ENCODE measurements around the gene GZMH. TPM values are rescaled to one million over a fixed set of nuclear protein-coding genes. Genes with fewer than 3 reads are reported as not detected.
"Not testable (repeated sequence)": the region's sequence is repeated elsewhere in the genome, so short reads cannot be mapped to it uniquely, and the experiment has no call there.

GZMH gene
- not detected in 2 replicates for total RNA-seq (2014; rRNA removed; shearing (Covaris generic))

DNA sequence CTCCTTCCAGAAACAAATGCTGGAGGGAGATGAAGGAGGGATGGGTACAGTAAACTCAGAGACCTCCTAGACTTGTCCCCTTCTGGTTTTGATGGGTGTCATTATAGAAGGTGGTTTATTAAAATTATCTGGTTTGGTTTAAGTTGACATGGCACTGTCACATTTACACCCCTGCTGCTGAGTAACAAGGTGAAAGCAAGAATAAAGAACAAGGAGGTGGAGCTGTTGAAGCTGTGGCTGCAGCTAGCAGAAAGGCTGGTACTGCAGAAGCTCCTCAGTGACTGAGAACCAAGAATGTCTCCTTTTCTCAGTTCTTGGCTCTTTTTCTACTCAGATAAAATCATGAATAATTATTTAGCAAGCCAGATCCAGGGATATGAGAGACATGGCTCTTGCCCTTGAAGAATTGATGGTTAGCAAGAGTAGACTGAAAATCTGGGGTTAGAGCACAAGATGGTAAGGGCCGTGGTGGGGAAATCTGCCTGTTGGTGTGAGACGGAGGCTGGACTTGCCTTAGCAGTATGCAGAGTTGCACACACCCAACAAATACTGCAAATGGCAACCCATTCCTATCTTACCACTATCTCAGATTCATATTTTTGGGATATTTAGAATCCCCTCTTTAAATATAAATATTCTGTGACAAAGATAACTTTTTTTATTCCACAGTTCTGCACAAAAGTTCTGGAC is at the start of gene GZMH:
TSS of gene GZMH (minus strand) at position 31 of the 690 bp plus-strand sequence. CDS start 72 bp downstream, outside the sequence.
- no peak for DNase-seq (ENCODE audit: low spot score)

GRCh38 chr14:24648361-24648760 is 38.9 kb upstream of the GZMH start:
- not testable (repeated sequence) for DNase-seq (ENCODE audit: low spot score)

GRCh38 chr14:24639905-24640304 is 30.4 kb upstream of the GZMH start:
- DNase-seq (ENCODE audit: low spot score), result no peak

- no peak for DNase-seq (ENCODE audit: low spot score)
These were observed 29.8 kb upstream of the GZMH start for GRCh38 chr14:24639270-24639669.

- no peak for DNase-seq (ENCODE audit: low spot score)
These were observed 24.7 kb upstream of the GZMH start, which contains the start of gene GZMB for GRCh38 chr14:24634158-24634557. Gene GZMB, minus strand, starts transcription at chr14:24634190. Its CDS starts 30 bp downstream, at chr14:24634160.

DNA sequence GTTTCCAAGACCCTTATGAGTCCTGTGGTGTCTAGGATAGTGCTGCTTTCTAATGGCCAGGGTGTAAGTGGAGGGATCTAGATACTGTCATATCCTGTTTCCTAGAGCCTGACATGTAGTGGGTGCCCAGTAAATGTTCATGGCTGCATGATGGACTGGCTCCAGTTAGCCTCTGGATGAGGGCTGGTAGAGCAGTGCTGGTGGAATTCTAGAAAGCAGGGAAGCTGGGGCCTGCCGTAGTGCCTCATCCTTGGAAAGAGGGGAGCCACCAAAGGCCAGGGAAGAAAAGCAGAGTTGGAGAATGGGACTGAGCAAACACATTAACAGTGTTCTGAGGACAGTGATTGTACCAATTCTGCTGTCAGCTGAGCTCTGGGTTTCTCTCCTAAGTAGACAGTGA is 23.9 kb upstream of the GZMH start:
- DNase-seq (ENCODE audit: low spot score), result no peak

GRCh38 chr14:24632761-24633160 is 23.3 kb upstream of the GZMH start:
- DNase-seq (ENCODE audit: low spot score), result no peak

- no peak for DNase-seq (ENCODE audit: low spot score)
These were observed 22.9 kb upstream of the GZMH start for GRCh38 chr14:24632336-24632735.

DNA sequence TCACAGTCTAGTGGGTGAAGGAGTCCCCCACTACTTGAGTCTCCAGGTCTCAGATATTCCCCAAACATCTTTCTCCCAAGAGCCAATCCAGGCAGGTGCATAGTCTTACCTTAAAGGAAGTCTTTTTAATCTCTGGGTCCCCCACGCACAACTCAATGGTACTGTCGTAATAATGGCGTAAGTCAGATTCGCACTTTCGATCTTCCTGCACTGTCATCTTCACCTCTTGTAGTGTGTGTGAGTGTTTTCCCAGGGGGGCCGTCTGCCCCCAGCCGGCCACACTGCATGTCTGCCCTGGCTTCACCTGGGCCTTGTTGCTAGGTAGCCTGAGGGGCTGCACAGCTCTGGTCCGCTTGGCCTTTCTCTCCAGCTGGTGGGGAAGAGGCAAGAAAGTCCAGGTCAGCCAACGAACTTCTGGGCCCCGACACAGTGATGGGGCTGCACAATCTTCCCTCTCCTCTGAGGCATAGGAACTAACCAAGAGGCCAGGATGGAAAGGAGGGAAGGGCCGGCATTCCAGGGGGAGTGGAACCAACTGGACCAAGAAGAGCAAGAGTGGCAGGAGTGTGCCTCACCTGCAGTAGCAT is 22.4 kb upstream of the GZMH start:
- DNase-seq (ENCODE audit: low spot score), result no peak

GRCh38 chr14:24630872-24631477 is 21.5 kb upstream of the GZMH start:
- peak; percentile 55 for DNase-seq (ENCODE audit: low spot score)

GRCh38 chr14:24630087-24630871 is 20.8 kb upstream of the GZMH start:
- DNase-seq (ENCODE audit: low spot score), result no peak

GRCh38 chr14:24629521-24629920 is 20.0 kb upstream of the GZMH start:
- DNase-seq (ENCODE audit: low spot score), result no peak

DNA sequence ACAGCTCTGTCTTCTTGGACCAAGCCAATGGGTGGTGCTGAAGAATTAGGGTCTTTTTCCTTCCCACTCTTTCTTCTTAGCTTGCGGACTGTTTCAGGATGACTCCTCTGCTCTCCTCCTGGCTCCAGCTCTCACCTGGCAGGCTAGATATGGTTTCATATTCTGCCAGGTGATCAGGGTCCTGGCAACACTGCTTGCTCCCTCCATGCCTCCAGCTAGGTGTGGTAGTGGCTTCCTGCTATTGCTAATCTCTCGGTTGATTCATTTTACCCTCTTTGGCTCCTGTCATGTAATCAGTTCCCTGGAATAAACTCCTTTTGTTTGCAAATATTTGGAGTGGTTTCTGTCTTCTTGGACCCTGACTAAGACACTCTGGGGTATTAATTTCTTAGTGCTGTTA is 4.3 kb upstream of the GZMH start:
- DNase-seq (ENCODE audit: low spot score), result no peak

DNA sequence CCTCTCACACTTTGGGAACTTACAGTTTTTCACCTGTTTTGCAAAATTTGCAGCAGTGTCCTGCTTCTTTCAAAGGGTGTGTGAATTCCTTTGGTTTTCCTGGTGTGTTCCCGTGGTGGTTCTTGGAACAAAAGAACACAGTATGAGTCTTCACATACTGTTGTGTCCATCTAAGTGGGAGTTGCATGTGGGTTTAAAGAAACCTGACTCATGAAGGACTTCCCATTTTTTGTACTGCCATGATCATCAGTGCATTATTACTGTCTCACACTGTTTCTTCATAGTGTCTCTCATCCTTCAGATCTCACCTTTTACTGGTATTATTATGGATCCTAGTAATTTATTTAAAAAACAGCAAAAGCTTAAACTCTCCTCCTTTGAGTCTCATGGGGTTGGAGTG is 3.8 kb upstream of the GZMH start:
- no peak for DNase-seq (ENCODE audit: low spot score)

GRCh38 chr14:24612196-24612595 is 2.7 kb upstream of the GZMH start:
- no peak for DNase-seq (ENCODE audit: low spot score)

DNA sequence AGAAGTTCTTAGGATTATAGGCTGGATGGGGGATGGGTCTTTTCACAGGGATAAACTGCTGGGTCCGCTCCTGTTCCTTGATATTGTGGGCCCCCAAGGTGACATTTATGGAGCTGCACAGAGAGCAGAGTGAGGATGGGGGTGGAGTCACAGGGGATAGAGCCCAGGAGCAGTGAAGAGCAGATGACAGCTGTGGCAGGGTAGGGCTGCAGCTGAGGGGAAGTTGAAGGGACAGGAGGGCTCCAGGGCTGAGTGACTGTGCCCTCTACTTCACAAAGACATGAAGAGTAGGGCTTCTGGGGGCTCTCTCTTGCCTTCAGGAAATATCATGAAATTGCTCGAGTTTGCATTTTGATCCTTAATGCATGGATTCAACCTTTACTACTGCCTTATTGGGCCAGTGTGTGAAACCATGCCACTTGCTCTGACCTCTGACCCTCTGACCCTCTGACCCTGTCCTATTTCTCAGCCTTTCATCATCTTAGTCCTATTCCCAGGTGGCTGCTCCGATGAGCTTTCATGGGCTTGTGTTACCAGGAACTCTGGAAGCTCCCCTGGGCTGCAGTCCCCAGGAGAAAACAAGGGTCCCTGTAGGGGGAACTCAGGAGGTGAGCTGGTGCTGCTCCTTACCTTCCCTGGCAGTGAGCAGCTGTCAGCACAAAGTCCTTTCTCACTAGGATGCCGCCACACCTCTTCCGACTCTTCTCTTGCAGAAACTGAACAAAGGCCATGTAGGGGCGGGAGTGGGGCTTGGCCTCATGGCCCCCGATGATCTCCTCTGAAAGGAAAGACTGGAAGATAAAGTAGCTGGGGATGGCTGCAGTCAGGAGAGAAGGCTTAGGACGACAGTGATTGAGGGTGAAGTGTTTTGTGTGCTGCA is 1.6 kb downstream of the GZMH start:
- no peak for DNase-seq (ENCODE audit: low spot score)

- DNase-seq (ENCODE audit: low spot score), result no peak
These were observed 2.4 kb downstream of the GZMH start for GRCh38 chr14:24607081-24607480.

- DNase-seq (ENCODE audit: low spot score), result no peak
These were observed 3.2 kb downstream of the GZMH start for GRCh38 chr14:24606297-24606696.

- no peak for DNase-seq (ENCODE audit: low spot score)
These were observed 3.9 kb downstream of the GZMH start for GRCh38 chr14:24605435-24606190.

DNA sequence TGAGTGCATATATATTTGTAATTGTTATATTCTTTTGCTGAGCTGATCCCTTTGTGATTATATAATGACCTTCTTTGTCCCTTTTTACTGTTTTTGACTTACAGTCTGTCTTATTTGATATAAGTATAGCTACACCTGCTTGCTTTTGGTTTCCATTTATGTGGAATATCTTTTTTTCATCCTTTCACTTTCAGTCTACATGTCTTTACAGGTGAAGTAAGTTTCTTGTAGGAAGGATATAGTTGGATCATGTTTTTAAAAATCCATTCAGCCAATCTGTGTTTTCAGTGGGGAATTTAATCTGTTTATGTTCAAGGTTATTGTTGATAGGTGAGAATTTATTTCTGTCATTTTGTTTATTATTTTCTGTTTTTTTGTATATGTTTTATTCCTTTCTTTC is 12.1 kb downstream of the GZMH start:
- no peak for DNase-seq (ENCODE audit: low spot score)

All from H4 (cell line).